Activated CD4-positive, alpha-beta T cell treated with anti-CD3 and anti-CD28 coated beads for 36 hours (primary cell): ENCODE results near the gene GPT2. TPM values are rescaled to one million over a fixed set of nuclear protein-coding genes. Genes with fewer than 3 reads are reported as not detected.

Experiments
- ATAC-seq: fragments of 200-7000 bp; cut with Tn5 transposase; one replicate; pipeline ENCODE4 v1.10.0; 2021; ENCODE audit warnings: mild to moderate bottlenecking, moderate library complexity
- CTCF ChIA-PET: fragments of 350-600 bp; sonication (Branson Sonifier 250); formaldehyde crosslinking; loops from one replicate; lab custom pipeline; 2021; ENCODE audit warnings: antibody characterized with exemption; lab: Charles Lee
- POLR2A ChIA-PET: fragments of 350-600 bp; sonication (Branson Sonifier 250); formaldehyde crosslinking; loops from one replicate; lab custom pipeline; 2021; ENCODE audit warnings: antibody characterized with exemption, inconsistent platforms; lab: Charles Lee
- DNase-seq: peaks from one replicate; pipeline ENCODE4 v3.0.0-alpha.2; 2020
- H3K27ac Mint-ChIP-seq: one replicate; pipeline ENCODE4 v1.8.0; 2021; ENCODE audit warnings: mixed read lengths
- H3K27me3 Mint-ChIP-seq: one replicate; pipeline ENCODE4 v1.8.0; 2021; ENCODE audit warnings: mixed read lengths
- H3K36me3 Mint-ChIP-seq: one replicate; pipeline ENCODE4 v1.8.0; 2021; ENCODE audit warnings: low read depth, mixed read lengths
- H3K4me1 Mint-ChIP-seq: one replicate; pipeline ENCODE4 v1.8.0; 2021; ENCODE audit warnings: mixed read lengths
- H3K4me3 Mint-ChIP-seq: one replicate; pipeline ENCODE4 v1.8.0; 2021; ENCODE audit warnings: mild to moderate bottlenecking, moderate library complexity, mixed read lengths
- H3K9me3 Mint-ChIP-seq: one replicate; pipeline ENCODE4 v1.8.0; 2021; ENCODE audit warnings: low read depth, mixed read lengths
- intact Hi-C, 2 experiments: fragments of 100-400 bp; cut with DNase I in 1 of 2; cut with micrococcal nuclease in 1 of 2; formaldehyde crosslinking; loops; one replicate each; pipeline versions ENCODE4 v1.14.2 to v1.15.1; 2022 to 2024; cut with DNase I, micrococcal nuclease
- total RNA-seq, 2 experiments: library from RNA; stranded (reverse); gene quantifications; one replicate each; pipeline ENCODE4 v1.2.3, GENCODE V29; 2021

GPT2 gene
- total RNA-seq, 2 experiments from 2014 or later, result 25.6 to 34.9 TPM

DNA sequence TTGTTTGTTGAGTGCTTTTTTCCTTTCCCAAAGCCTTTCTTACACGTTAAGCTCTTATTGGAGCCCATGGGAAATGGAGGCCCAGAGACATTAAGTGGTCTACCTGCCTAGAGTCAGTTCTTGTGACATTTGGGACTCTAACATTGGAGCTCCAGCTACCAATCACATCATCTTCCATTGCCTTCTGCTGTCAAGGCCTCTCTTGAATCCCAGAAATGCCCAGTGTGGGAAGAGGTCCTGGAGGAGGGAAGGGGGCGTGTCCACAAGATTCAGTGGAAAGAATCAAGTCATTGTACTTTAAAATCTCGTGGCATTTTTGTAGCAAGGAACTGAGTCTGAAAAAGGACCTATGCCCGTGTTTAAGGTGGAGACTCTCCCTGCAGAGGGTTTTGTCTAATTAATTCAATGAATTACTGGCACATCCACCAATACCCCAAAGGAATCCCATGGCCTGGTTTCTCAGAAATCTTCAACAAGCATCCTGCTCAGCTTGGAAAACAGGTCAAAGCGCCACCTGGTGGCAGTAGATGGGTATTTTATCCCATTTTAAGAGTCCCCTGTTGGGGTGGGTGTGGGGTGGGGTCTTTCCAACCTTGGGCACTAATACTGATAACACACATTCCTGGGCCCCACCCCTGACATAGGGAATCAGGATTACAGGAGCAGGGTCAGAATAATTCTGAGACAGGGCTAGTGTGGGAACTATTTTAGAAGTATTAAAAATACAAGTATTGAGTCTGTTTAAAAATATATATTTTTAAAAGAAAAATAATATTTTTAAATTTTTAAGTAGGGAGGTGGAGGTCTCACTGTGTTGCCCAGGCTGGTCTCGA, 24.6 kb downstream of the GPT2 start:
- no peaks in the 10 kb centered on the region for H3K27me3 Mint-ChIP-seq
- POLR2A ChIA-PET, result no interaction called here
- H3K9me3 Mint-ChIP-seq, result no peaks in the 10 kb centered on the region
- peaks cover 8% of the 10 kb centered on the region for H3K36me3 Mint-ChIP-seq
- CTCF ChIA-PET, result interaction anchor here (0.6 to 3.5 kb wide), 18 partner anchors 9 to 1270 kb away, joined by 3 to 38 read pairs (median 3); no protein-coding TSS in a partner anchor
- H3K4me1 Mint-ChIP-seq, result peaks cover 5% of the 10 kb centered on the region
- ATAC-seq, result peak; percentile 36
- H3K27ac Mint-ChIP-seq, result no peak overlapping the region
- intact Hi-C loops, result loop anchor here (1.0 to 5.0 kb wide), 5 partner anchors 24 to 356 kb away; partner anchors contain the start of genes GPT2 (in 1 of the 2), ORC6 (in 1 of the 2) and VPS35 (in 1 of the 2)
- DNase-seq, result peak; percentile 77
- no peak overlapping the region for H3K4me3 Mint-ChIP-seq

GRCh38 chr16:46911038-46911437, 26.9 kb downstream of the GPT2 start:
- peaks cover 5% of the 10 kb centered on the region for H3K4me1 Mint-ChIP-seq
- H3K27me3 Mint-ChIP-seq, result no peaks in the 10 kb centered on the region
- peaks cover 15% of the 10 kb centered on the region for H3K36me3 Mint-ChIP-seq
- intact Hi-C loops, result no loop called here
- ChIA-PET POLR2A (no interaction called here), CTCF (interaction anchor here (0.7 to 3.5 kb wide), 5 partner anchors 57 to 1323 kb away, joined by 3 to 38 read pairs (median 3); no protein-coding TSS in a partner anchor)
- no peaks in the 10 kb centered on the region for H3K9me3 Mint-ChIP-seq
- DNase-seq, result no peak
- no peak overlapping the region for H3K4me3 Mint-ChIP-seq
- no peak for ATAC-seq
- H3K27ac Mint-ChIP-seq, result no peak overlapping the region

GRCh38 chr16:46911650-46912049, 27.5 kb downstream of the GPT2 start:
- H3K4me1 Mint-ChIP-seq, result peaks cover 5% of the 10 kb centered on the region
- DNase-seq (no peak), ATAC-seq (no peak)
- H3K36me3 Mint-ChIP-seq, result peaks cover 15% of the 10 kb centered on the region
- intact Hi-C loops, result no loop called here
- ChIA-PET POLR2A (no interaction called here), CTCF (interaction anchor here (0.7 to 2.0 kb wide), 5 partner anchors 51 to 1323 kb away, joined by 3 to 7 read pairs (median 3); no protein-coding TSS in a partner anchor)
- no peak overlapping the region for H3K4me3 Mint-ChIP-seq
- H3K9me3 Mint-ChIP-seq, result no peaks in the 10 kb centered on the region
- H3K27ac Mint-ChIP-seq, result no peak overlapping the region
- H3K27me3 Mint-ChIP-seq, result no peaks in the 10 kb centered on the region

DNA sequence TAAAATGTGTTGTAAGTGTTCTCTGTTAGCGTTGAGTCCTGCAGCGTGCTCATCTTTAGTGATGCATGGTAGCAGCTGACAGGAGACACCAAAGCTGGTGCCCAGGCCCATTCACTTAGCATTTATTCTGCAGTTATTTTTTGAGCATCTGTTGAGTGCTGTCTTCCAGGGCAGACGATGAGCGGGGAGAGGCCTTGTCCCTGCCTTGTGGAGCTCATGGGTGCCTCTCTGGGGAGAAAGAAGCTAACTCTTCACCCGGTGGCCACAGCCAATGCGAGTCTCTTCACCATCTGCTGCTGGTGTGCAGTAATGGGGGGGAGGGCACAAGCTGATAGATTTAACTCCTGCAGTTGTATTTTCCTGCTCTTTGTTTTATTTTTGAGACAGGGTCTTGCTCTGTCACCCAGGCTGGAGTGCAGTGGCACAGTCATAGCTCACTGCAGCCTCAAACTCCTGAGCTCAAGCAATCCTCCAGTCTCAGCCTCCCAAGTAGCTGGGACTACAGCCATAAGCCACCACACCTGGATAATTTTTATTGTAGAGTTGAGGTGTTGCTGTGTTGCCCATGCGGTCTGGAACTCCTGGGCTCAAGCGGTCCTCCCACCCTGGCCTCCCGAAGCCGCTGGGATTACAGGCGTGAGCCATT, 30.5 kb downstream of the GPT2 start:
- Mint-ChIP-seq H3K36me3 (peaks cover 12% of the 10 kb centered on the region), H3K27me3 (no peaks in the 10 kb centered on the region)
- CTCF ChIA-PET, result interaction anchor here (0.7 to 1.0 kb wide), 3 partner anchors 14 to 61 kb away, joined by 3 to 10 read pairs (median 3); no protein-coding TSS in a partner anchor

GRCh38 chr16:46915483-46916025, 31.4 kb downstream of the GPT2 start:
- no peak overlapping the region for H3K27ac Mint-ChIP-seq
- ChIA-PET POLR2A (no interaction called here), CTCF (interaction anchor here (1.1 kb wide), 1 partner anchor 74 kb away, joined by 3 read pairs; no protein-coding TSS in a partner anchor)
- ATAC-seq, result no peak
- intact Hi-C loops, result no loop called here
- peaks cover 11% of the 10 kb centered on the region for H3K36me3 Mint-ChIP-seq
- DNase-seq, result no peak
- H3K4me3 Mint-ChIP-seq, result no peak overlapping the region
- no peaks in the 10 kb centered on the region for H3K27me3 Mint-ChIP-seq
- peaks cover 5% of the 10 kb centered on the region for H3K4me1 Mint-ChIP-seq
- H3K9me3 Mint-ChIP-seq, result no peaks in the 10 kb centered on the region

More for the DNA sequence above, 30.5 kb downstream of the GPT2 start:
- intact Hi-C loops, result no loop called here
- no peak overlapping the region for H3K27ac Mint-ChIP-seq
- ATAC-seq (no peak), DNase-seq (no peak)
- POLR2A ChIA-PET, result no interaction called here
- peaks cover 5% of the 10 kb centered on the region for H3K4me1 Mint-ChIP-seq
- no peak overlapping the region for H3K4me3 Mint-ChIP-seq
- no peaks in the 10 kb centered on the region for H3K9me3 Mint-ChIP-seq

DNA sequence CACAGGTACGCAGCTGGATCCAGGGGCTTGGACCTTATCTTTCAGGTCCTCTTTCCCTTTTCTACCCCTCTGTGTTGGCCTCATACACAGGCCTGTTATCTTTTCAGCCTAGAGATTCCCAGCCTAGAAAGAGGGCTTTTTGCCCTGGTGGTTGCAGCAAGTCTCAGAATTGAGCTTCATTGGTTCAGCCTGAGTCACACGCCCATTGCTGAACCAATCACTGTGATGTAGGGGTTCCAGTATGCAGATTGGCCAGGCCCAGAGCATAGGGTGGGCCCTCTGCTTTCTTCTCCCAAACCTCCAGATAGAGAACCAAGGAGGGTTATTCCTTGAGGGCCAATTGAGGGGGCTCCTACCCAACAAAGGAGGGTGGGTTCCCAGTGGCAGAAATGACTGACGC, 32.8 kb downstream of the GPT2 start:
- ChIA-PET CTCF (interaction anchor here (0.7 to 1.2 kb wide), 3 partner anchors 59 to 287 kb away, joined by 3 read pairs; no protein-coding TSS in a partner anchor), POLR2A (no interaction called here)
- peaks cover 8% of the 10 kb centered on the region for H3K36me3 Mint-ChIP-seq
- no peak for DNase-seq
- no peak overlapping the region for H3K4me3 Mint-ChIP-seq
- no peaks in the 10 kb centered on the region for H3K4me1 Mint-ChIP-seq
- no peaks in the 10 kb centered on the region for H3K9me3 Mint-ChIP-seq
- intact Hi-C loops, result no loop called here
- ATAC-seq, result no peak
- H3K27ac Mint-ChIP-seq, result no peak overlapping the region
- no peaks in the 10 kb centered on the region for H3K27me3 Mint-ChIP-seq

GRCh38 chr16:46918400-46918799, 34.2 kb downstream of the GPT2 start:
- intact Hi-C loops, result no loop called here
- ATAC-seq (no peak), DNase-seq (no peak)
- Mint-ChIP-seq H3K4me1 (no peaks in the 10 kb centered on the region), H3K9me3 (no peaks in the 10 kb centered on the region), H3K4me3 (no peak overlapping the region), H3K36me3 (peaks cover 15% of the 10 kb centered on the region), H3K27ac (no peak overlapping the region), H3K27me3 (no peaks in the 10 kb centered on the region)
- ChIA-PET CTCF (interaction anchor here (0.7 kb wide), 1 partner anchor 161 kb away, joined by 4 read pairs; no protein-coding TSS in a partner anchor), POLR2A (no interaction called here)

DNA sequence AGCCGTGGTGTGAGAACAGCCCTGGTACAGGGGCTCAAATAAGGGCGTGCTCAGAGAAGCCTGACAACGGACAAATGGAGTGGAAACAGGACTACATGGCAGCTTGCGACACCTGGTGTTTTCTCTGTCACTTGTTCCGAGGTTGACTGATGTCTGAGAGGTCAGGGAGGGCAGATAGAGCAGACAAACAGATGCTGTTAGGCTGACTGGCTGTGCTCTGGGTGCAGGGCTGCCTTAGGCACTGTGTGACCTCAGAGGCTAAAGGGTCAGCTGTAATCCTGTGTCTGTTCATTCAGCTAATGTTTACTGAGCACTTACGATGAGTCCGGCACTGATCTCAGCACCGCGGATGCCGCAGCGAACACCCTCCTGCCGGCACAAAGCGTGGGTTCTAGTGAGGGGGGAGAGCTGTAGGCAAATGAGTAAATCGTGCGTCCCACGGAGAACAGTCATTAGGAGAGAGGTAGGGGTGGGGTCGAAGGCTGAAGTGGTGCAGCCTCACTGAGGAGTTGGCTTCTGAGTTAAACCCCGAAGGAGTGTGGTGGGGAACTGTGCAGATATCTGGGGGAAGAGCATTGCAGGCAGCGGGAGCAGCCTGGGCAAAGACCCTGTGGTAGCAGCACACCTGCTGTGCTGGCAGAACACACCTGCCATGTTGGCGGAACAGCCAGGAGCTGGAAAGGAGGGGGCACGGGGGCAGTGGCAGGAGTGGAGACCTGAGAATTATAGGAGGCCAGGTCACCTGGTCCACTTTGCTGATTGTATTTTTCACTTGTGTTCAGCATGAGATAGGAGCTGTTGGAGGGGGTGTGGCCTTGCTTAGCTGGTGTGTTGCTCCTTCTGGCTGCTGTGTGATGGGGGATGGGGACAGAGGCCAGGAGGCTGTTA, 35.0 kb downstream of the GPT2 start:
- Mint-ChIP-seq H3K27ac (no peak overlapping the region), H3K9me3 (no peaks in the 10 kb centered on the region), H3K4me1 (no peaks in the 10 kb centered on the region), H3K27me3 (no peaks in the 10 kb centered on the region), H3K36me3 (peaks cover 20% of the 10 kb centered on the region), H3K4me3 (no peak overlapping the region)
- POLR2A ChIA-PET, result no interaction called here
- CTCF ChIA-PET, result interaction anchor here (0.7 to 0.9 kb wide), 2 partner anchors 64 to 162 kb away, joined by 4 read pairs; no protein-coding TSS in a partner anchor
- DNase-seq (peak; percentile 15), ATAC-seq (peak; percentile 65)
- intact Hi-C loops, result no loop called here

- CTCF ChIA-PET, result interaction anchor here (1.0 to 1.6 kb wide), 2 partner anchors 10 to 12 kb away, joined by 3 to 4 read pairs; no protein-coding TSS in a partner anchor
- ATAC-seq (no peak), DNase-seq (no peak)
- peaks cover 16% of the 10 kb centered on the region for H3K36me3 Mint-ChIP-seq
- no peaks in the 10 kb centered on the region for H3K9me3 Mint-ChIP-seq
- H3K4me3 Mint-ChIP-seq, result no peak overlapping the region
- intact Hi-C loops, result no loop called here
- no peaks in the 10 kb centered on the region for H3K27me3 Mint-ChIP-seq
- H3K4me1 Mint-ChIP-seq, result no peaks in the 10 kb centered on the region
- H3K27ac Mint-ChIP-seq, result no peak overlapping the region
- POLR2A ChIA-PET, result no interaction called here
These were observed 36.4 kb downstream of the GPT2 start for GRCh38 chr16:46920402-46921068.

GRCh38 chr16:46922239-46922638, 38.1 kb downstream of the GPT2 start:
- Mint-ChIP-seq H3K27ac (no peak overlapping the region), H3K36me3 (peaks cover 13% of the 10 kb centered on the region), H3K27me3 (no peaks in the 10 kb centered on the region), H3K4me3 (no peak overlapping the region), H3K9me3 (no peaks in the 10 kb centered on the region), H3K4me1 (no peaks in the 10 kb centered on the region)
- DNase-seq (no peak), ATAC-seq (no peak)
- intact Hi-C loops, result no loop called here
- POLR2A ChIA-PET, result no interaction called here
- CTCF ChIA-PET, result interaction anchor here (0.6 to 1.2 kb wide), 3 partner anchors 13 to 1443 kb away, joined by 3 read pairs; no protein-coding TSS in a partner anchor
